GM21360 (cell line): Measurements from ENCODE around the gene BRSK2.
"Not testable (repeated sequence)": the region's sequence is repeated elsewhere in the genome, so short reads cannot be mapped to it uniquely, and the experiment has no call there.

ENCODE experiments used
- ATAC-seq: cut with Tn5 transposase; IDR thresholded peaks from one replicate; pipeline ENCODE4 v1.9.1; 2021; ENCODE audit warnings: mild to moderate bottlenecking, moderate library complexity; ENCODE audit not compliant: unreplicated experiment

BRSK2 gene

DNA sequence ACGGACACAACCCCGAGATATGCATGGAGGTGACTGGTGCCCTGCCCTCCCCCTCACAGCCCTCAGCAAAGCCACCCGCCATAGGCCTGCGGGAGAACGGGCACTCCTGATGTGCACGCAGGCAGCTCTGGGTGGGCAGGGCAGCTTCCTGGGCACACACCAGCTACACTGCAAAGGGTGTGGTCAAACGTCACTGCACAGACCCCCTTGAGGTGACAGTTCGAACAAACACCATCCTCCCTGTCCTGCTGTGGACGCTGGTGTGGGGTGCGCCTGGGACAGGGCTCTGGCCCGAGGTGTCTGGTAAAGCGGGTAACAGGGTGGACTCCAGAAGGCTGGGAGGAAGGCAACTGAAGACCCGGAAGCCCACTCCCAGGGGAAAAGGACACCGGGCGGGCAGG, 118.8 kb downstream of the BRSK2 start:
- no peak for ATAC-seq

DNA sequence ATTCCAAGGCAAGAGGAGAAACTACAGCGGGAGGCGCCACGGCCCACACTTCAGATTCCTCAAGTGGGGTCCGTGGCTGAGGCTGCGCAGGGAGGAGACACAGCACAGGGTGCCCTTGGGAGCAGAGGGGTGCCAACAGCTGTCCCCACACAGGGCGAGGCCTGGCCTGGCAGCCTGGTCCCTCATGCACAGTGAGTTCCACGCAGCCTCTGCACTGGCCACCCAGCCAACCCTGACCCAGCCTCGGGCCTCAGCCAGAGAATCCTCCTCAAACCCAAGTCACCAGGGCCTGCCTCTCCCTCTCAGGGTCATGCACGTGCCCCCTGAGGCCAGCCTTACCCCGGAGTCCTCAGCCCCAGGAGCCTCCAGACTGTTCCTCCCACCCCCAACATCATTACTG, 119.3 kb downstream of the BRSK2 start:
- no peak for ATAC-seq

DNA sequence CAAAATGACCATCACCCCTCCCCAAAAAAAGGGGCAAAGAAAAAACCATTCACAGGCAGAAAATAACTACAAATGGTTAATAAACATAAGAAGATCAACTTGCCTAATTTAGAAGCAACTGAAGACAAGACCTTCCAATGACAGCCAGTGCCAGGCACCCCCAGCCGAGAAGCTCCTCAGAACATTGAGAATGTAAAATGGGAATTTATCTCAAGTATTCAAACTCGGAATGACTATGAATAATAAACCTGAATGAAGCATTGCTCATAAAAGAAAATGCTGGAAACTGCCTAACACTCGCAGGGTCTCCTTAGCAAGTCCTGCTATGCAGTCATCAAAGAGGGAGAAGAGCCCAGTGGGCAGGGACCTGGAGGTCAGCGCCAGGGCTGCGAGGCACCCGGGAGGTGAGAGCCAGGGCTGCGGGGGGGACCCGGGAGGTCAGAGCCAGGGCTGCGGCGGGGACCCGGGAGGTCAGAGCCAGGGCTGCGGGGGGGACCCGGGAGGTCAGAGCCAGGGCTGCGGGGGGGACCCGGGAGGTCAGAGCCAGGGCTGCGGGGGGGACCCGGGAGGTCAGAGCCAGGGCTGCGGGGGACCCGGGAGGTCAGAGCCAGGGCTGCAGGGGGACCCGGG, 120.0 kb downstream of the BRSK2 start:
- ATAC-seq = no peak

DNA sequence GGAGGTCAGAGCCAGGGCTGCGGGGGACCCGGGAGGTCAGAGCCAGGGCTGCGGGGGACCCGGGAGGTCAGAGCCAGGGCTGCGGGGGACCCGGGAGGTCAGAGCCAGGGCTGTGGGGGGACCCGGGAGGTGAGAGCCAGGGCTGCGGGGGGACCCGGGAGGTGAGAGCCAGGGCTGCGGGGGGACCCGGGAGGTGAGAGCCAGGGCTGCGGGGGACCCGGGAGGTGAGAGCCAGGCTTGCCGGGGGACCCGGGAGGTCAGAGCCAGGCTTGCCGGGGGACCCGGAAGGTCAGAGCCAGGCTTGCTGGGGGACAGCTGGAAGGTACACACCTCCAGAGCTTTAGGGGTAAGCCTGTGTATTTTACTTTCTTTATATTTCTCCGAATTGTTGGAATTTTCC, 120.6 kb downstream of the BRSK2 start:
- ATAC-seq = not testable (repeated sequence)

DNA sequence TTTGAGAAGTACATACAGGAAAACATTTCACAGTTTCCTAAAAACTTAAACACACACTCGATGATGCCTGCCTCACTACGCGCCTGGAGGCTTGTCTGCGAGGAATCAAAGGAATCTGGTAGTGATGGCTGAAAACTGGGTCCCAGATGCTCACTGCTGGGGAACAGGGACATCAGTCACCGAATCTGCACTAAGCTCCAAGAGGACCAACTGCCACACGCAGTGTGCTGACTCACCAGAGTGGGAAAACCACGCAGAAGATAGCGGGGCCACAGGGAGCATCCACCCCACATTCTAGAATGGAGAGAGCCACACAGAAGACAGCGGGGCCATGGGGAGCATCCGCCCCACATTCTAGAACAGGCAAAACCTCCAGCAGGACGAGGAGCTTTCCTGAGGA, 121.2 kb downstream of the BRSK2 start:
- no peak for ATAC-seq

DNA sequence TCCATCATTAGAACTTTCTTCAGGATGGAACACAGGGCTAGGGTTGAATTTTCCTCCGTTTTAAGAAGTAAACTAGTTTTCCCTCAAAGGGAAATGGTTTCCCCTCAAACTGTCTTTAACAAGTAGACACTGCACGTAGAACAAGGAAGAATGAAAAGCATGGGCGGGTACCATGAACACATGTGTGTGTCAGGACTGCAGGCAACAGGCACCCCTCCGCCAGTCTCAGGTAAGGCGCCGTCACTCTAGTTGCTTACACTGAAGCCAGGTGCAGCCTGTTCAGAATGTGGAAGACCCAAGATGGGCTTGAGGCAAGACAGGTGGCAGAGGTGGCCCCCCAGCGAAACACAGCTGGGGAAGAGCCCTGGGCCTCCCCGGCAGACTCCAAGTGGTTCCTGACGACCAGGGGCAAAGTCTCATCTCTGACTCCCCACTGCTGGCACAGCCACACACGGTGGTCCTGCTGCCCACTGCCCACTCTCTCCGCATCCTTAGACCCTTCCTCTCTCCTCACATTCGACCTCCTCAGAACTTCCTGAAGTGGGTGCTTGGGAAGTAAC, 122.3 kb downstream of the BRSK2 start:
- no peak for ATAC-seq
